GM12878 (cell line): ENCODE measurements around the gene FNTB. TPM values are rescaled to one million over a fixed set of nuclear protein-coding genes. Genes with fewer than 3 reads are reported as not detected.

Source experiments
- ATAC-seq: fragments of 200-7000 bp; cut with Tn5 transposase; 3 replicates; pipeline ENCODE4 v1.9.1; 2020; ENCODE audit warnings: mild to moderate bottlenecking, moderate library complexity
- BruUV-seq: library from RNA; stranded (reverse); fragments of 400-500 nt; replicated peaks from 2 replicates; lab custom pipeline; 2021; lab: Mats Ljungman, UMichigan
- CTCF ChIA-PET: fragments of 300-600 bp; sonication (Branson Sonifier 250); formaldehyde crosslinking; extraction: SDS; loops from one replicate; lab custom pipeline; 2021; ENCODE audit warnings: inconsistent platforms; lab: Yijun Ruan, JAX
- POLR2A ChIA-PET: fragments of 350-600 bp; formaldehyde crosslinking; extraction: SDS; loops from one replicate; lab custom pipeline; 2021; ENCODE audit warnings: inconsistent platforms; lab: Charles Lee
- RAD21 ChIA-PET: fragments of 300-600 bp; sonication (Branson Sonifier 250); formaldehyde crosslinking; loops from one replicate; lab custom pipeline; 2023; ENCODE audit warnings: antibody characterized with exemption; ENCODE audit not compliant: unreplicated experiment; lab: Charles Lee
- SMC1A ChIA-PET: fragments of 300-600 bp; sonication (Branson Sonifier 250); formaldehyde crosslinking; loops from one replicate; lab custom pipeline; 2023; ENCODE audit not compliant: unreplicated experiment, uncharacterized antibody; lab: Charles Lee
- DNase-seq: peaks from one replicate; pipeline ENCODE4 v3.0.0-alpha.2; 2011; ENCODE audit warnings: low read depth, low spot score
- FAIRE-seq: peaks from 3 replicates; lab custom pipeline; 2011; peaks lifted over from hg19 to GRCh38; lab: Jason Lieb, UNC
- H2AFZ ChIP-seq: 2 replicates; pipeline ENCODE4 v1.6.0; 2011; ENCODE audit warnings: low read depth, low read length, control low read depth; ENCODE audit not compliant: control insufficient read depth
- H3K27ac ChIP-seq: 2 replicates; pipeline ENCODE4 v1.5.1; 2011; ENCODE audit warnings: control low read depth; ENCODE audit not compliant: control insufficient read depth, insufficient read depth
- H3K27me3 ChIP-seq, 2 experiments: replicated peaks in 1 of 2; 2 replicates each; pipeline versions ENCODE4 v1.6.0 to v1.6.1; 2011; ENCODE audit warnings: low read length in 1 of 2; ENCODE audit not compliant: control insufficient read depth in 2 of 2, insufficient read depth in 2 of 2
- H3K36me3 ChIP-seq, 2 experiments: 2 replicates each; pipeline ENCODE4 v1.5.1; 2011; ENCODE audit warnings: low read length in 1 of 2; ENCODE audit not compliant: control insufficient read depth in 2 of 2, insufficient read depth in 2 of 2
- H3K4me1 ChIP-seq: 2 replicates; pipeline ENCODE4 v1.6.1; 2011; ENCODE audit warnings: mild to moderate bottlenecking, low read length, moderate library complexity, mixed read lengths; ENCODE audit not compliant: control insufficient read depth, insufficient read depth
- H3K4me2 ChIP-seq: 2 replicates; pipeline ENCODE4 v1.6.0; 2011; ENCODE audit warnings: control low read depth; ENCODE audit not compliant: control insufficient read depth, insufficient read depth
- H3K4me3 ChIP-seq: fragments of 200-600 bp; sonication (generic); 2 replicates; pipeline ENCODE4 v1.5.1; 2016
- H3K79me2 ChIP-seq: 2 replicates; pipeline ENCODE4 v1.6.0; 2011; ENCODE audit warnings: low read length; ENCODE audit not compliant: control insufficient read depth, insufficient read depth
- H3K9ac ChIP-seq: 2 replicates; pipeline ENCODE4 v1.8.0; 2011; ENCODE audit warnings: low read length, control low read depth, mixed read lengths; ENCODE audit not compliant: control insufficient read depth, insufficient read depth
- H3K9me3 ChIP-seq: replicated peaks from 3 replicates; pipeline ENCODE4 v1.5.1; 2011; ENCODE audit warnings: mild to moderate bottlenecking, low read length; ENCODE audit not compliant: control insufficient read depth, insufficient read depth
- H4K20me1 ChIP-seq: 2 replicates; pipeline ENCODE4 v1.6.0; 2011; ENCODE audit not compliant: control insufficient read depth, insufficient read depth
- CHD4 ChIP-seq: fragments of 200-600 bp; sonication (generic); IDR thresholded peaks from 2 replicates; pipeline ENCODE4 v1.6.1; 2016; ENCODE audit warnings: mild to moderate bottlenecking
- E2F4 ChIP-seq: IDR thresholded peaks from 2 replicates; pipeline ENCODE4 v1.6.1; 2012; ENCODE audit warnings: low read depth, low read length, improper control_type of control experiment
- ETV6 ChIP-seq, 2 experiments: fragments of 450-650 bp in 1 of 2; IDR thresholded peaks in 1 of 2; conservative IDR thresholded peaks in 1 of 2; 2 replicates each; pipeline ENCODE4 v1.6.1; 2014; ENCODE audit warnings: antibody characterized with exemption in 1 of 2, borderline replicate concordance in 1 of 2, low read depth in 1 of 2, mild to moderate bottlenecking in 1 of 2, moderate library complexity in 1 of 2
- MEF2B ChIP-seq: fragments of 450-650 bp; IDR thresholded peaks from 2 replicates; pipeline ENCODE4 v1.6.1; 2018; ENCODE audit warnings: mild to moderate bottlenecking, moderate library complexity; ENCODE audit not compliant: partially characterized antibody, poor library complexity, severe bottlenecking
- POU2F2 ChIP-seq: IDR thresholded peaks from 3 replicates; pipeline ENCODE4 v1.6.1; 2011; ENCODE audit warnings: low read depth, mild to moderate bottlenecking, low read length, borderline replicate concordance
- RAD51 ChIP-seq: fragments of 450-650 bp; IDR thresholded peaks from 2 replicates; pipeline ENCODE4 v1.6.1; 2016; ENCODE audit warnings: moderate library complexity, mild to moderate bottlenecking, inconsistent platforms
- REST ChIP-seq: IDR thresholded peaks from 2 replicates; pipeline ENCODE4 v1.6.1; 2012; ENCODE audit warnings: mild to moderate bottlenecking, low read depth, low read length
- RFX5 ChIP-seq: IDR thresholded peaks from 2 replicates; pipeline ENCODE4 v1.6.1; 2011; ENCODE audit warnings: low read depth, low read length, improper control_type of control experiment
- SMAD1 ChIP-seq: fragments of 450-650 bp; IDR thresholded peaks from 2 replicates; pipeline ENCODE4 v1.6.1; 2018; ENCODE audit warnings: mild to moderate bottlenecking, low read depth; ENCODE audit not compliant: partially characterized antibody
- SMAD5 ChIP-seq: IDR thresholded peaks from 2 replicates; pipeline ENCODE4 v1.6.1; 2016; ENCODE audit warnings: antibody characterized with exemption, low read depth
- SRF ChIP-seq, 2 experiments: IDR thresholded peaks; 2 replicates each; pipeline ENCODE4 v1.6.1; 2011; ENCODE audit warnings: low read depth in 2 of 2, low read length in 2 of 2, mild to moderate bottlenecking in 1 of 2, moderate library complexity in 1 of 2
- STAT1 ChIP-seq: fragments of 450-650 bp; conservative IDR thresholded peaks from 2 replicates; pipeline ENCODE4 v1.6.1; 2014; ENCODE audit warnings: antibody characterized with exemption, mild to moderate bottlenecking
- TCF7 ChIP-seq: IDR thresholded peaks from 2 replicates; pipeline ENCODE4 v1.6.1; 2014; ENCODE audit warnings: antibody characterized with exemption, borderline replicate concordance
- WRNIP1 ChIP-seq: IDR thresholded peaks from 2 replicates; pipeline ENCODE4 v1.6.1; 2011; ENCODE audit warnings: low read depth, low read length, improper control_type of control experiment, borderline replicate concordance
- WGBS: methylation state at CpG from one replicate; pipeline ENCODE4 v1.1.6; 2016; ENCODE audit warnings: low lambda C conversion rate; ENCODE audit not compliant: insufficient replicate concordance, insufficient coverage; ENCODE audit errors: missing lambda C conversion rate; 5-methylcytosine and 5-hydroxymethylcytosine counted together
- in situ Hi-C: fragments of 300-500 bp; cut with MboI; formaldehyde crosslinking; loops from 9 replicates; pipeline ENCODE4 v1.14.3; 2018; ENCODE audit warnings: mixed read lengths
- intact Hi-C: fragments of 100-400 bp; cut with micrococcal nuclease; formaldehyde crosslinking; loops from one replicate; pipeline ENCODE4 v1.14.2; 2022; ENCODE audit not compliant: unreplicated experiment
- polyA plus RNA-seq, 11 experiments: library from polyadenylated mRNA; depleted of rRNA in 4 of 11; unstranded in 6 of 11; stranded (reverse) in 5 of 11; fragments of >200 nt; fragmentation: Nextera tagmentation in 4 of 11; fragmentation: Illumina TruSeq in 1 of 11; extraction: Ambion mirVana in 4 of 11; extraction: Trizol in 1 of 11; gene quantifications; 1 replicate in 1 of 11; 2 replicates in 10 of 11; pipeline versions ENCODE4 v1.2.1 to v1.2.3, GENCODE V29; 2011 to 2016; ENCODE audit warnings: inconsistent platforms in 2 of 11, missing spikeins in 2 of 11, low read depth in 1 of 11
- total RNA-seq, 4 experiments: library from RNA; depleted of rRNA in 3 of 4; stranded (reverse); fragments of >200 nt in 3 of 4; fragmentation: Illumina TruSeq in 1 of 4; extraction: Trizol in 1 of 4; gene quantifications; 2 replicates each; pipeline versions ENCODE4 v1.2.1 to v1.2.3, GENCODE V29; 2013 to 2021

The FNTB gene
- total and polyA plus RNA-seq, 10 of the 15 experiments (the other 5 are each of a cell fraction or from before 2014, with no cell fraction given), result 10.4 to 25.1 (median 16.7) TPM

- BruUV-seq, result no TSS peak
- 85% methylated on average over 5 of the region's 5 CpGs for WGBS
- H3K4me3 ChIP-seq, result no peak overlapping the region
- H3K36me3 ChIP-seq, result peaks cover 11 to 16% of the 10 kb centered on the region in 2 experiments
- ChIA-PET RAD21 (no interaction called here), POLR2A (interaction anchor here (0.6 kb wide), 2 partner anchors 9 to 44 kb away, joined by 4 to 5 read pairs; no protein-coding TSS in a partner anchor), SMC1A (no interaction called here), CTCF (interaction anchor here (0.6 to 1.4 kb wide), 2 partner anchors 9 to 12 kb away, joined by 3 read pairs; no protein-coding TSS in a partner anchor)
- no peaks in the 10 kb centered on the region for H3K79me2 ChIP-seq
- in situ Hi-C loops, result no loop called here
- FAIRE-seq (no peak), ATAC-seq (no peak), DNase-seq (no peak)
- no peaks in the 10 kb centered on the region for H3K4me1 ChIP-seq
- no peak overlapping the region for H2AFZ ChIP-seq
- TF ChIP-seq ETV6 (conservative IDR thresholded peaks at IDR 0.05 in 1 of 2, IDR thresholded peaks at IDR 0.05 in 1 of 2; ENCODE audit: borderline replicate concordance in 1 of 2, low read depth in 1 of 2), result no peak
- TF ChIP-seq SMAD1, result no peak
- TF ChIP-seq RAD51, result no peak
- TF ChIP-seq REST, result no peak
- TF ChIP-seq STAT1, result no peak
- no peak for TF ChIP-seq POU2F2
- no peak for TF ChIP-seq E2F4
- TF ChIP-seq SRF (IDR thresholded peaks at IDR 0.05; ENCODE audit: low read depth in 2 of 2, low read length in 2 of 2), result no peak
- no peak for TF ChIP-seq CHD4
- no peak for TF ChIP-seq MEF2B
- no peak for TF ChIP-seq RFX5
- TF ChIP-seq SMAD5, result no peak
- TF ChIP-seq TCF7, result no peak
- no peak for TF ChIP-seq WRNIP1
- H3K9me3 ChIP-seq, result no peaks in the 10 kb centered on the region
- no peak overlapping the region for H3K9ac ChIP-seq
- H3K27ac ChIP-seq, result no peak overlapping the region
- H3K4me2 ChIP-seq, result no peak overlapping the region
- no peaks in the 10 kb centered on the region for H3K27me3 ChIP-seq
- intact Hi-C loops, result no loop called here
- no peaks in the 10 kb centered on the region for H4K20me1 ChIP-seq
Observed at GRCh38 chr14:65010211-65010931, 23.7 kb downstream of the FNTB start.
